Endothelial cell of umbilical vein (primary cell): ENCODE results near the gene KCNG2. TPM values are rescaled to one million over a fixed set of nuclear protein-coding genes. Genes with fewer than 3 reads are reported as not detected.

Experiments
- BruUV-seq: library from RNA; stranded (reverse); fragments of 400-500 nt; replicated peaks from 2 replicates; lab custom pipeline; 2021; lab: Mats Ljungman, UMichigan
- CTCF ChIA-PET: fragments of 300-600, 350-600 bp; sonication (Branson Sonifier 250); formaldehyde crosslinking; loops from one replicate; lab custom pipeline; 2021; ENCODE audit warnings: antibody characterized with exemption, inconsistent platforms; lab: Charles Lee
- POLR2A ChIA-PET: fragments of 300-600, 350-600 bp; sonication (Branson Sonifier 250); formaldehyde crosslinking; loops from one replicate; lab custom pipeline; 2021; ENCODE audit warnings: antibody characterized with exemption, inconsistent platforms; lab: Charles Lee
- DNase-seq: peaks from one replicate; pipeline ENCODE4 v3.0.0-alpha.2; 2011; ENCODE audit warnings: low read depth, low spot score
- FAIRE-seq: peaks from 2 replicates; lab custom pipeline; 2011; peaks lifted over from hg19 to GRCh38; lab: Jason Lieb, UNC
- H2AFZ ChIP-seq: 2 replicates; pipeline ENCODE4 v1.6.0; 2012; ENCODE audit warnings: low read depth, low read length, control low read depth, inconsistent platforms
- H3K27ac ChIP-seq: 2 replicates; pipeline ENCODE4 v1.5.1; 2011; ENCODE audit warnings: low read depth, mild to moderate bottlenecking, control low read depth, low read length, moderate library complexity; ENCODE audit not compliant: insufficient read depth
- H3K27me3 ChIP-seq, 2 experiments: 2 replicates each; pipeline versions ENCODE4 v1.6.0 to v1.6.1; 2011; ENCODE audit warnings: low read length in 2 of 2, mixed read lengths in 1 of 2; ENCODE audit not compliant: control insufficient read depth in 2 of 2, insufficient read depth in 2 of 2
- H3K36me3 ChIP-seq, 2 experiments: 2 replicates in 1 of 2; 3 replicates in 1 of 2; pipeline ENCODE4 v1.5.1; 2011; ENCODE audit warnings: low read length in 2 of 2, mild to moderate bottlenecking in 1 of 2, moderate library complexity in 1 of 2; ENCODE audit not compliant: control insufficient read depth in 2 of 2, insufficient read depth in 2 of 2; ENCODE audit errors: extremely low read depth in 1 of 2
- H3K4me1 ChIP-seq: 3 replicates; pipeline ENCODE4 v1.5.1; 2011; ENCODE audit warnings: mild to moderate bottlenecking, low read length; ENCODE audit not compliant: control insufficient read depth, insufficient read depth; ENCODE audit errors: extremely low read depth
- H3K4me2 ChIP-seq: 2 replicates; pipeline ENCODE4 v1.6.1; 2011; ENCODE audit warnings: low read length, control low read depth, mixed read lengths; ENCODE audit not compliant: insufficient read depth
- H3K4me3 ChIP-seq, 3 experiments: fragments of 200-600 bp in 1 of 3; sonication (generic), shearing (Covaris generic) in 1 of 3; replicated peaks in 1 of 3; 2 replicates each; pipeline ENCODE4 v1.5.1; 2011 to 2016; ENCODE audit warnings: control low read depth in 3 of 3, low read length in 3 of 3, mild to moderate bottlenecking in 2 of 3, inconsistent platforms in 1 of 3, low read depth in 1 of 3, moderate library complexity in 1 of 3; ENCODE audit not compliant: insufficient read depth in 1 of 3
- H3K79me2 ChIP-seq: 2 replicates; pipeline ENCODE4 v1.6.0; 2012; ENCODE audit warnings: low read length, inconsistent platforms; ENCODE audit not compliant: control insufficient read depth, insufficient read depth
- H3K9ac ChIP-seq: replicated peaks from 2 replicates; pipeline ENCODE3; 2011; ENCODE audit warnings: low read length, control low read depth; ENCODE audit not compliant: insufficient read depth; ENCODE audit errors: extremely low read depth
- H3K9me1 ChIP-seq: replicated peaks from 3 replicates; pipeline ENCODE4 v1.6.0; 2011; ENCODE audit warnings: mild to moderate bottlenecking, low read length; ENCODE audit not compliant: control insufficient read depth, insufficient read depth; ENCODE audit errors: extremely low read depth
- H3K9me3 ChIP-seq: replicated peaks from 2 replicates; pipeline ENCODE4 v1.5.1; 2012; ENCODE audit warnings: low read length, inconsistent platforms; ENCODE audit not compliant: control insufficient read depth, insufficient read depth
- H4K20me1 ChIP-seq: replicated peaks from 2 replicates; pipeline ENCODE3; 2011; ENCODE audit warnings: mild to moderate bottlenecking, low read length; ENCODE audit not compliant: control insufficient read depth, insufficient read depth; ENCODE audit errors: extremely low read depth
- CTCF ChIP-seq, 2 donors: IDR thresholded peaks; 1 replicate in 1 of 2; 2 replicates in 1 of 2; pipeline ENCODE4 v1.5.1; 2011; ENCODE audit warnings: low read length in 2 of 2, mild to moderate bottlenecking in 2 of 2, moderate library complexity in 2 of 2, control low read depth in 1 of 2, inconsistent platforms in 1 of 2, low read depth in 1 of 2; ENCODE audit not compliant: insufficient read depth in 1 of 2; ENCODE audit errors: extremely low read depth in 1 of 2
- FOS ChIP-seq: IDR thresholded peaks from 2 replicates; pipeline ENCODE4 v1.6.1; 2011; ENCODE audit warnings: mild to moderate bottlenecking, low read length, moderate library complexity, borderline replicate concordance; ENCODE audit not compliant: insufficient read depth
- MAX ChIP-seq: IDR thresholded peaks from 2 replicates; pipeline ENCODE4 v1.6.1; 2011; ENCODE audit not compliant: insufficient read depth, insufficient read length
- MYC ChIP-seq: IDR thresholded peaks from one replicate; pipeline ENCODE4 v1.6.1; 2011; ENCODE audit warnings: mild to moderate bottlenecking, low read depth, low read length
- POLR2A ChIP-seq: IDR thresholded peaks from 2 replicates; pipeline ENCODE4 v1.6.1; 2012; ENCODE audit warnings: low read depth, mild to moderate bottlenecking, control low read depth, low read length
- POLR2AphosphoS5 ChIP-seq: IDR thresholded peaks from 2 replicates; pipeline ENCODE4 v1.6.1; 2012; ENCODE audit warnings: low read depth, mild to moderate bottlenecking, control low read depth, low read length, moderate library complexity; ENCODE audit not compliant: insufficient read depth
- dilution Hi-C: fragments of 300-500 bp; cut with MboI; formaldehyde crosslinking; loops from one replicate; pipeline ENCODE4 v1.15.0; 2019; ENCODE audit warnings: low sequenced_read_pairs; ENCODE audit not compliant: extremely low pct_ligation_motif_present
- intact Hi-C: fragments of 100-400 bp; cut with micrococcal nuclease; formaldehyde crosslinking; loops from one replicate; pipeline ENCODE4 v1.10.0; 2022
- polyA plus RNA-seq, 4 experiments: library from polyadenylated mRNA; depleted of rRNA in 3 of 4; stranded (reverse) in 3 of 4; unstranded in 1 of 4; fragments of >200 nt; gene quantifications; 2 replicates each; pipeline versions ENCODE4 v1.2.1 to v1.2.3, GENCODE V29; 2011 to 2012; ENCODE audit warnings: missing spikeins in 1 of 4
- total RNA-seq: library from RNA; stranded (reverse); gene quantifications from 2 replicates; pipeline ENCODE4 v1.2.3, GENCODE V29; 2021

KCNG2 gene
- total and polyA plus RNA-seq, 2 donors (not counting 3 experiments of a cell fraction or from before 2014, with no cell fraction given), result not detected

GRCh38 chr18:79926306-79926705 lies 128.6 kb downstream of the KCNG2 start:
- Histone ChIP-seq H3K36me3 (peaks cover 0 to 13% of the 10 kb centered on the region in 2 experiments), H3K27ac (no peak overlapping the region), H3K9ac (no peak overlapping the region), H3K9me1 (no peaks in the 10 kb centered on the region), H3K9me3 (no peaks in the 10 kb centered on the region), H3K27me3 (no peaks in the 10 kb centered on the region), H3K4me3 (no peak overlapping the region), H3K79me2 (peaks cover 14% of the 10 kb centered on the region), H3K4me1 (no peaks in the 10 kb centered on the region), H3K4me2 (no peak overlapping the region), H4K20me1 (no peaks in the 10 kb centered on the region), H2AFZ (no peak overlapping the region)
- no peak for DNase-seq
- no peak for TF ChIP-seq MAX
- TF ChIP-seq POLR2AphosphoS5, result no peak
- no peak for TF ChIP-seq MYC
- no peak for TF ChIP-seq FOS
- no peak for TF ChIP-seq CTCF (IDR thresholded peaks at IDR 0.05; ENCODE audit: extremely low read depth in 1 of 2, insufficient read depth in 1 of 2, low read depth in 1 of 2, low read length in 2 of 2)
- no peak for TF ChIP-seq POLR2A
- ChIA-PET CTCF (no interaction called here), POLR2A (no interaction called here)
- no peak for FAIRE-seq
- intact Hi-C loops (no loop called here), dilution Hi-C loops (no loop called here)
- no TSS peak for BruUV-seq
